GM23338 (cell line): ENCODE measurements around the gene RFPL4A. TPM values are rescaled to one million over a fixed set of nuclear protein-coding genes. Genes with fewer than 3 reads are reported as not detected.

Experiments
- ATAC-seq: fragments of 200-7000 bp; cut with Tn5 transposase; 3 replicates; pipeline ENCODE4 v1.9.1; 2020
- DNase-seq: peaks from one replicate; pipeline ENCODE4 v3.0.0-alpha.2; 2015; ENCODE audit warnings: low spot score
- H2AFZ ChIP-seq: fragments of 200-600 bp; sonication (generic); 2 replicates; pipeline ENCODE4 v1.8.0; 2016; ENCODE audit warnings: antibody characterized with exemption, mild to moderate bottlenecking, moderate library complexity
- H3F3A ChIP-seq: fragments of 200-600 bp; sonication (generic); replicated peaks from 2 replicates; pipeline ENCODE4 v1.8.0; 2017; ENCODE audit warnings: antibody characterized with exemption, mixed run types, low read depth
- H3K27ac ChIP-seq: fragments of 200-600 bp; sonication (generic); 2 replicates; pipeline ENCODE4 v1.6.1; 2016; ENCODE audit warnings: low read depth
- H3K27me3 ChIP-seq: fragments of 200-600 bp; sonication (generic); 2 replicates; pipeline ENCODE4 v1.8.0; 2016; ENCODE audit warnings: mild to moderate bottlenecking, mixed run types, moderate library complexity; ENCODE audit not compliant: insufficient read depth
- H3K36me3 ChIP-seq: fragments of 200-600 bp; sonication (generic); 2 replicates; pipeline ENCODE4 v1.8.0; 2016; ENCODE audit warnings: mild to moderate bottlenecking; ENCODE audit not compliant: insufficient read depth
- H3K4me1 ChIP-seq: fragments of 200-600 bp; sonication (generic); 2 replicates; pipeline ENCODE4 v1.8.0; 2016; ENCODE audit warnings: mild to moderate bottlenecking, moderate library complexity; ENCODE audit not compliant: insufficient read depth
- H3K4me2 ChIP-seq: fragments of 200-600 bp; sonication (generic); 2 replicates; pipeline ENCODE4 v1.7.1; 2017; ENCODE audit warnings: mixed run types
- H3K4me3 ChIP-seq: fragments of 200-600 bp; sonication (generic); 2 replicates; pipeline ENCODE4 v1.6.1; 2016; ENCODE audit warnings: mixed run types
- H3K79me2 ChIP-seq: fragments of 200-600 bp; sonication (generic); replicated peaks from 2 replicates; pipeline ENCODE4 v1.8.0; 2017; ENCODE audit warnings: mild to moderate bottlenecking; ENCODE audit not compliant: insufficient read depth
- H3K9me2 ChIP-seq: fragments of 200-600 bp; sonication (generic); 2 replicates; pipeline ENCODE4 v1.8.0; 2017; ENCODE audit not compliant: insufficient read depth
- H4K20me1 ChIP-seq: fragments of 200-600 bp; sonication (generic); replicated peaks from 2 replicates; pipeline ENCODE4 v1.8.0; 2017; ENCODE audit warnings: mild to moderate bottlenecking; ENCODE audit not compliant: insufficient read depth
- H3K27ac Mint-ChIP-seq: 2 replicates; pipeline ENCODE4 v1.8.0; 2020; ENCODE audit warnings: inconsistent platforms, mild to moderate bottlenecking, moderate library complexity, mixed read lengths
- H3K27me3 Mint-ChIP-seq: 3 replicates; pipeline ENCODE4 v1.8.0; 2022; ENCODE audit warnings: low read depth, mild to moderate bottlenecking, moderate library complexity, mixed read lengths, inconsistent platforms; ENCODE audit not compliant: insufficient read depth, poor library complexity
- H3K36me3 Mint-ChIP-seq: 3 replicates; pipeline ENCODE4 v1.8.0; 2021; ENCODE audit warnings: low read depth, mild to moderate bottlenecking, inconsistent platforms, moderate library complexity, mixed read lengths
- H3K4me1 Mint-ChIP-seq: 3 replicates; pipeline ENCODE4 v1.8.0; 2020; ENCODE audit warnings: mild to moderate bottlenecking, inconsistent platforms, mixed read lengths
- H3K4me3 Mint-ChIP-seq: 3 replicates; pipeline ENCODE4 v1.8.0; 2021; ENCODE audit warnings: moderate library complexity, mild to moderate bottlenecking, inconsistent platforms, mixed read lengths
- H3K9me3 Mint-ChIP-seq: 3 replicates; pipeline ENCODE4 v1.8.0; 2020; ENCODE audit warnings: moderate library complexity, mild to moderate bottlenecking, inconsistent platforms, mixed read lengths
- CREB1 ChIP-seq: fragments of 250-450 bp; sonication (Bioruptor Pico); IDR thresholded peaks from 2 replicates; pipeline ENCODE4 v1.5.0; 2020; ENCODE audit warnings: low read depth, mild to moderate bottlenecking, moderate library complexity
- EZH2phosphoT487 ChIP-seq: fragments of 200-600 bp; sonication (generic); IDR thresholded peaks from one replicate; pipeline ENCODE4 v1.8.1; 2018; ENCODE audit warnings: antibody characterized with exemption; ENCODE audit not compliant: unreplicated experiment
- NANOG ChIP-seq: IDR thresholded peaks from 2 replicates; pipeline ENCODE4 v1.6.1; 2016; ENCODE audit warnings: antibody characterized with exemption, borderline replicate concordance
- ZNF331 ChIP-seq: fragments of 250-450 bp; sonication (Bioruptor Pico); IDR thresholded peaks from 2 replicates; pipeline ENCODE4 v1.5.0; 2020; ENCODE audit warnings: low read depth, mild to moderate bottlenecking, moderate library complexity
- polyA plus RNA-seq: library from polyadenylated mRNA; unstranded; fragments of >200 nt; fragmentation: Nextera tagmentation; extraction: Ambion mirVana; gene quantifications from 2 replicates; pipeline ENCODE4 v1.2.1, GENCODE V29; 2016
- total RNA-seq: library from RNA; depleted of rRNA; stranded (reverse); fragments of >200 nt; shearing (Covaris generic); gene quantifications from 2 replicates; pipeline ENCODE4 v1.2.3, GENCODE V29; 2014
- TF ChIP-seq, protein P1 (sequence below): IDR thresholded peaks from one replicate; pipeline ENCODE4 v1.6.1; 2018; ENCODE audit warnings: antibody characterized with exemption; ENCODE audit not compliant: unreplicated experiment
- TF ChIP-seq, protein P2 (sequence below), 2 experiments: fragments of 200-600 bp in 1 of 2; sonication (generic) in 1 of 2; conservative IDR thresholded peaks; 2 replicates each; pipeline versions ENCODE4 v1.5.1 to v1.6.1; 2016 to 2017; ENCODE audit warnings: antibody characterized with exemption in 2 of 2, low read depth in 2 of 2, mild to moderate bottlenecking in 2 of 2, moderate library complexity in 1 of 2
- TF ChIP-seq, protein P3 (sequence below): fragments of 250-450 bp; sonication (Bioruptor Pico); IDR thresholded peaks from 2 replicates; pipeline ENCODE4 v1.5.0; 2020; ENCODE audit warnings: mild to moderate bottlenecking, moderate library complexity

RFPL4A gene
- total and polyA plus RNA-seq, 2 experiments from 2014 or later: not detected

DNA sequence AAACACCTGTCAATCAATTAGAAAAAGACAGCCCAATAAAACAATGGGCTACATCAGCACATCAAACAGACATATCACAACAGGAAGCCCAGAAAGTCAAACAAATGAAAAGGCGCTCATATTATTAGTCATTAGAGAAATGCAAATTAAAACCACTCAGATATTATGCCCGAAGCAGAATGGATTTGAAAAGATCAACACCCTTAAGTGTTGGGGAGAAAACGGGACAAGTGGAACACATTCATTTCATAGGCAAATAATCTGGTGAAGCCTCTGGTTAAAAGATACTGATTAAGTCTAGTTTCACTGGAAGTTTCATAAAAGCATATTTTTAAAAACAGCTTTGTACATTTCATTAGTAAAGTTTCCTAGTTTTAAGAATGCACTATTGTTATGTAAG is 38.1 kb upstream of the RFPL4A start:
- peaks cover 47% of the 10 kb centered on the region for H3K36me3 Mint-ChIP-seq
- Histone ChIP-seq H2AFZ (no peak overlapping the region), H3K27ac (no peak overlapping the region), H3K4me3 (no peak overlapping the region), H3F3A (no peaks in the 10 kb centered on the region), H3K4me2 (no peak overlapping the region), H4K20me1 (no peaks in the 10 kb centered on the region), H3K27me3 (no peaks in the 10 kb centered on the region), H3K4me1 (no peaks in the 10 kb centered on the region), H3K36me3 (no peaks in the 10 kb centered on the region; the same call in 1 of the 2 replicates), H3K79me2 (no peaks in the 10 kb centered on the region), H3K9me2 (no peaks in the 10 kb centered on the region)
- no peak for TF ChIP-seq CREB1 (CRISPR knock-in tag)
- H3K9me3 Mint-ChIP-seq: peaks cover 94% of the 10 kb centered on the region
- H3K4me1 Mint-ChIP-seq: no peaks in the 10 kb centered on the region
- peaks cover 3% of the 10 kb centered on the region for H3K27me3 Mint-ChIP-seq
- no peak overlapping the region for H3K27ac Mint-ChIP-seq
- ATAC-seq (no peak), DNase-seq (no peak)
- H3K4me3 Mint-ChIP-seq: no peak overlapping the region

DNA sequence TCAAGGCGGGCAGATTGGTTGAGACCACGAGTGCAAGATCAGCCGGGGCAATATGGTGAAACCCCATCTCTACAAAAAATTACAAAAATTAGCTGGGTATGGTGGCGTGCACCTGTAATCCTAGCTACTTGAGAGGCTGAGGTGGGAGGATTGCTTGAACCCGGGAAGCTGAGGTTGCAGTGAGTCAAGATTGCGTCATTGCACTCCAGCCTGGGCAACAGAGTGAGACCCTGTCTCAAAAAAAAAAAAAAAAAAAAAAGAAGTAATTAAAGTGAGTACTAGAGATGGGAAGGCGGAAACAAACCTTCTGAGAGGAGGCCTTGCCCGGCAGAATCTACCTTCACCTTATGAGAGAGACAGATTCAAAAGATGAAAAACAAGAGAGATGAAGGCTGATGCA is 35.4 kb upstream of the RFPL4A start:
- no peak overlapping the region for H3K4me2 ChIP-seq
- Mint-ChIP-seq H3K9me3 (peaks cover 95% of the 10 kb centered on the region), H3K27ac (no peak overlapping the region), H3K4me1 (no peaks in the 10 kb centered on the region), H3K4me3 (no peak overlapping the region), H3K27me3 (peaks cover 1% of the 10 kb centered on the region), H3K36me3 (peaks cover 44% of the 10 kb centered on the region)
- H3K4me1 ChIP-seq: no peaks in the 10 kb centered on the region
- H3K27me3 ChIP-seq: no peaks in the 10 kb centered on the region
- H3K27ac ChIP-seq: no peak overlapping the region
- H2AFZ ChIP-seq: no peak overlapping the region
- DNase-seq (no peak), ATAC-seq (no peak)
- no peaks in the 10 kb centered on the region for H3K9me2 ChIP-seq
- H3K4me3 ChIP-seq: no peak overlapping the region
- no peaks in the 10 kb centered on the region for H3K79me2 ChIP-seq
- no peaks in the 10 kb centered on the region for H3F3A ChIP-seq
- no peaks in the 10 kb centered on the region; the same call in 1 of the 2 replicates for H3K36me3 ChIP-seq
- no peaks in the 10 kb centered on the region for H4K20me1 ChIP-seq
- TF ChIP-seq NANOG: no peak
- TF ChIP-seq, protein P1, sequence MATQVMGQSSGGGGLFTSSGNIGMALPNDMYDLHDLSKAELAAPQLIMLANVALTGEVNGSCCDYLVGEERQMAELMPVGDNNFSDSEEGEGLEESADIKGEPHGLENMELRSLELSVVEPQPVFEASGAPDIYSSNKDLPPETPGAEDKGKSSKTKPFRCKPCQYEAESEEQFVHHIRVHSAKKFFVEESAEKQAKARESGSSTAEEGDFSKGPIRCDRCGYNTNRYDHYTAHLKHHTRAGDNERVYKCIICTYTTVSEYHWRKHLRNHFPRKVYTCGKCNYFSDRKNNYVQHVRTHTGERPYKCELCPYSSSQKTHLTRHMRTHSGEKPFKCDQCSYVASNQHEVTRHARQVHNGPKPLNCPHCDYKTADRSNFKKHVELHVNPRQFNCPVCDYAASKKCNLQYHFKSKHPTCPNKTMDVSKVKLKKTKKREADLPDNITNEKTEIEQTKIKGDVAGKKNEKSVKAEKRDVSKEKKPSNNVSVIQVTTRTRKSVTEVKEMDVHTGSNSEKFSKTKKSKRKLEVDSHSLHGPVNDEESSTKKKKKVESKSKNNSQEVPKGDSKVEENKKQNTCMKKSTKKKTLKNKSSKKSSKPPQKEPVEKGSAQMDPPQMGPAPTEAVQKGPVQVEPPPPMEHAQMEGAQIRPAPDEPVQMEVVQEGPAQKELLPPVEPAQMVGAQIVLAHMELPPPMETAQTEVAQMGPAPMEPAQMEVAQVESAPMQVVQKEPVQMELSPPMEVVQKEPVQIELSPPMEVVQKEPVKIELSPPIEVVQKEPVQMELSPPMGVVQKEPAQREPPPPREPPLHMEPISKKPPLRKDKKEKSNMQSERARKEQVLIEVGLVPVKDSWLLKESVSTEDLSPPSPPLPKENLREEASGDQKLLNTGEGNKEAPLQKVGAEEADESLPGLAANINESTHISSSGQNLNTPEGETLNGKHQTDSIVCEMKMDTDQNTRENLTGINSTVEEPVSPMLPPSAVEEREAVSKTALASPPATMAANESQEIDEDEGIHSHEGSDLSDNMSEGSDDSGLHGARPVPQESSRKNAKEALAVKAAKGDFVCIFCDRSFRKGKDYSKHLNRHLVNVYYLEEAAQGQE: no peak
- TF ChIP-seq, protein P2, sequence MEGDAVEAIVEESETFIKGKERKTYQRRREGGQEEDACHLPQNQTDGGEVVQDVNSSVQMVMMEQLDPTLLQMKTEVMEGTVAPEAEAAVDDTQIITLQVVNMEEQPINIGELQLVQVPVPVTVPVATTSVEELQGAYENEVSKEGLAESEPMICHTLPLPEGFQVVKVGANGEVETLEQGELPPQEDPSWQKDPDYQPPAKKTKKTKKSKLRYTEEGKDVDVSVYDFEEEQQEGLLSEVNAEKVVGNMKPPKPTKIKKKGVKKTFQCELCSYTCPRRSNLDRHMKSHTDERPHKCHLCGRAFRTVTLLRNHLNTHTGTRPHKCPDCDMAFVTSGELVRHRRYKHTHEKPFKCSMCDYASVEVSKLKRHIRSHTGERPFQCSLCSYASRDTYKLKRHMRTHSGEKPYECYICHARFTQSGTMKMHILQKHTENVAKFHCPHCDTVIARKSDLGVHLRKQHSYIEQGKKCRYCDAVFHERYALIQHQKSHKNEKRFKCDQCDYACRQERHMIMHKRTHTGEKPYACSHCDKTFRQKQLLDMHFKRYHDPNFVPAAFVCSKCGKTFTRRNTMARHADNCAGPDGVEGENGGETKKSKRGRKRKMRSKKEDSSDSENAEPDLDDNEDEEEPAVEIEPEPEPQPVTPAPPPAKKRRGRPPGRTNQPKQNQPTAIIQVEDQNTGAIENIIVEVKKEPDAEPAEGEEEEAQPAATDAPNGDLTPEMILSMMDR (conservative IDR thresholded peaks at IDR 0.05; ENCODE audit: low read depth in 2 of 2): no peak
- no peak for TF ChIP-seq EZH2phosphoT487
- no peak for TF ChIP-seq ZNF331 (CRISPR knock-in tag)
- TF ChIP-seq, protein P3, sequence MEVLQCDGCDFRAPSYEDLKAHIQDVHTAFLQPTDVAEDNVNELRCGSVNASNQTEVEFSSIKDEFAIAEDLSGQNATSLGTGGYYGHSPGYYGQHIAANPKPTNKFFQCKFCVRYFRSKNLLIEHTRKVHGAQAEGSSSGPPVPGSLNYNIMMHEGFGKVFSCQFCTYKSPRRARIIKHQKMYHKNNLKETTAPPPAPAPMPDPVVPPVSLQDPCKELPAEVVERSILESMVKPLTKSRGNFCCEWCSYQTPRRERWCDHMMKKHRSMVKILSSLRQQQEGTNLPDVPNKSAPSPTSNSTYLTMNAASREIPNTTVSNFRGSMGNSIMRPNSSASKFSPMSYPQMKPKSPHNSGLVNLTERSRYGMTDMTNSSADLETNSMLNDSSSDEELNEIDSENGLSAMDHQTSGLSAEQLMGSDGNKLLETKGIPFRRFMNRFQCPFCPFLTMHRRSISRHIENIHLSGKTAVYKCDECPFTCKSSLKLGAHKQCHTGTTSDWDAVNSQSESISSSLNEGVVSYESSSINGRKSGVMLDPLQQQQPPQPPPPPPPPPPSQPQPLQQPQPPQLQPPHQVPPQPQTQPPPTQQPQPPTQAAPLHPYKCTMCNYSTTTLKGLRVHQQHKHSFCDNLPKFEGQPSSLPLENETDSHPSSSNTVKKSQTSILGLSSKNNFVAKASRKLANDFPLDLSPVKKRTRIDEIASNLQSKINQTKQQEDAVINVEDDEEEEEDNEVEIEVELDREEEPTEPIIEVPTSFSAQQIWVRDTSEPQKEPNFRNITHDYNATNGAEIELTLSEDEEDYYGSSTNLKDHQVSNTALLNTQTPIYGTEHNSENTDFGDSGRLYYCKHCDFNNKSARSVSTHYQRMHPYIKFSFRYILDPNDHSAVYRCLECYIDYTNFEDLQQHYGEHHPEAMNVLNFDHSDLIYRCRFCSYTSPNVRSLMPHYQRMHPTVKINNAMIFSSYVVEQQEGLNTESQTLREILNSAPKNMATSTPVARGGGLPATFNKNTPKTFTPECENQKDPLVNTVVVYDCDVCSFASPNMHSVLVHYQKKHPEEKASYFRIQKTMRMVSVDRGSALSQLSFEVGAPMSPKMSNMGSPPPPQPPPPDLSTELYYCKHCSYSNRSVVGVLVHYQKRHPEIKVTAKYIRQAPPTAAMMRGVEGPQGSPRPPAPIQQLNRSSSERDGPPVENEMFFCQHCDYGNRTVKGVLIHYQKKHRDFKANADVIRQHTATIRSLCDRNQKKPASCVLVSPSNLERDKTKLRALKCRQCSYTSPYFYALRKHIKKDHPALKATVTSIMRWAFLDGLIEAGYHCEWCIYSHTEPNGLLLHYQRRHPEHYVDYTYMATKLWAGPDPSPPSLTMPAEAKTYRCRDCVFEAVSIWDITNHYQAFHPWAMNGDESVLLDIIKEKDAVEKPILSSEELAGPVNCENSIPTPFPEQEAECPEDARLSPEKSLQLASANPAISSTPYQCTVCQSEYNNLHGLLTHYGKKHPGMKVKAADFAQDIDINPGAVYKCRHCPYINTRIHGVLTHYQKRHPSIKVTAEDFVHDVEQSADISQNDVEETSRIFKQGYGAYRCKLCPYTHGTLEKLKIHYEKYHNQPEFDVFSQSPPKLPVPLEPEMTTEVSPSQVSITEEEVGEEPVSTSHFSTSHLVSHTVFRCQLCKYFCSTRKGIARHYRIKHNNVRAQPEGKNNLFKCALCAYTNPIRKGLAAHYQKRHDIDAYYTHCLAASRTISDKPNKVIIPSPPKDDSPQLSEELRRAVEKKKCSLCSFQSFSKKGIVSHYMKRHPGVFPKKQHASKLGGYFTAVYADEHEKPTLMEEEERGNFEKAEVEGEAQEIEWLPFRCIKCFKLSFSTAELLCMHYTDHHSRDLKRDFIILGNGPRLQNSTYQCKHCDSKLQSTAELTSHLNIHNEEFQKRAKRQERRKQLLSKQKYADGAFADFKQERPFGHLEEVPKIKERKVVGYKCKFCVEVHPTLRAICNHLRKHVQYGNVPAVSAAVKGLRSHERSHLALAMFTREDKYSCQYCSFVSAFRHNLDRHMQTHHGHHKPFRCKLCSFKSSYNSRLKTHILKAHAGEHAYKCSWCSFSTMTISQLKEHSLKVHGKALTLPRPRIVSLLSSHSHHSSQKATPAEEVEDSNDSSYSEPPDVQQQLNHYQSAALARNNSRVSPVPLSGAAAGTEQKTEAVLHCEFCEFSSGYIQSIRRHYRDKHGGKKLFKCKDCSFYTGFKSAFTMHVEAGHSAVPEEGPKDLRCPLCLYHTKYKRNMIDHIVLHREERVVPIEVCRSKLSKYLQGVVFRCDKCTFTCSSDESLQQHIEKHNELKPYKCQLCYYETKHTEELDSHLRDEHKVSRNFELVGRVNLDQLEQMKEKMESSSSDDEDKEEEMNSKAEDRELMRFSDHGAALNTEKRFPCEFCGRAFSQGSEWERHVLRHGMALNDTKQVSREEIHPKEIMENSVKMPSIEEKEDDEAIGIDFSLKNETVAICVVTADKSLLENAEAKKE (CRISPR knock-in tag): no peak
